Measurements from ENCODE around the gene ERBB4.

DNA sequence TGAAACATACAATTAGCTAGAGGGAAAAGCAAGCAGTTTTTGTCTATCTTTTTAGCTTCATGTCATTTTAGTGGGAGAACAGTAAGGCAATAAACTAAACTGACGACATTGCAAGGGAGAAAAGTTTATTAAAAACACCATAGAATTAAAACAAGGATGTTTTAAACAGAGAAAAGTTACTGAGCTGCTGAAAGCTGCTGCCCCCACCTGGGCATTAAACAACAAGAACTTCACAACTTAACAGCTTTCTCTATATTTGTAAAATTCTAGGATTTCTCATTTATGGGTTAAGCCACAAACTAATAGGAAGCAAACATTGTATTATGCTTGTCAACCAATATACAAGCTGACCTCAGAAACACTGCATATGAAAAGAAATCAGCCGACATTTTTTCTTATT lies 289.2 kb downstream of the ERBB4 start:
- TF ChIP-seq, protein P1, sequence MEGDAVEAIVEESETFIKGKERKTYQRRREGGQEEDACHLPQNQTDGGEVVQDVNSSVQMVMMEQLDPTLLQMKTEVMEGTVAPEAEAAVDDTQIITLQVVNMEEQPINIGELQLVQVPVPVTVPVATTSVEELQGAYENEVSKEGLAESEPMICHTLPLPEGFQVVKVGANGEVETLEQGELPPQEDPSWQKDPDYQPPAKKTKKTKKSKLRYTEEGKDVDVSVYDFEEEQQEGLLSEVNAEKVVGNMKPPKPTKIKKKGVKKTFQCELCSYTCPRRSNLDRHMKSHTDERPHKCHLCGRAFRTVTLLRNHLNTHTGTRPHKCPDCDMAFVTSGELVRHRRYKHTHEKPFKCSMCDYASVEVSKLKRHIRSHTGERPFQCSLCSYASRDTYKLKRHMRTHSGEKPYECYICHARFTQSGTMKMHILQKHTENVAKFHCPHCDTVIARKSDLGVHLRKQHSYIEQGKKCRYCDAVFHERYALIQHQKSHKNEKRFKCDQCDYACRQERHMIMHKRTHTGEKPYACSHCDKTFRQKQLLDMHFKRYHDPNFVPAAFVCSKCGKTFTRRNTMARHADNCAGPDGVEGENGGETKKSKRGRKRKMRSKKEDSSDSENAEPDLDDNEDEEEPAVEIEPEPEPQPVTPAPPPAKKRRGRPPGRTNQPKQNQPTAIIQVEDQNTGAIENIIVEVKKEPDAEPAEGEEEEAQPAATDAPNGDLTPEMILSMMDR (IDR thresholded peaks at IDR 0.05), result no peak
- TF ChIP-seq POLR2A (IDR thresholded peaks at IDR 0.05), result no peak
